Regular cardiac myocyte (primary cell): Measurements from ENCODE around the gene TSBP1. TPM values are rescaled to one million over a fixed set of nuclear protein-coding genes. Genes with fewer than 3 reads are reported as not detected.

ENCODE experiments used
- total RNA-seq: library from RNA; depleted of rRNA; stranded (reverse); fragments of >200 nt; gene quantifications from 2 replicates; pipeline ENCODE4 v1.2.3, GENCODE V29; 2014

TSBP1 gene, protein sequence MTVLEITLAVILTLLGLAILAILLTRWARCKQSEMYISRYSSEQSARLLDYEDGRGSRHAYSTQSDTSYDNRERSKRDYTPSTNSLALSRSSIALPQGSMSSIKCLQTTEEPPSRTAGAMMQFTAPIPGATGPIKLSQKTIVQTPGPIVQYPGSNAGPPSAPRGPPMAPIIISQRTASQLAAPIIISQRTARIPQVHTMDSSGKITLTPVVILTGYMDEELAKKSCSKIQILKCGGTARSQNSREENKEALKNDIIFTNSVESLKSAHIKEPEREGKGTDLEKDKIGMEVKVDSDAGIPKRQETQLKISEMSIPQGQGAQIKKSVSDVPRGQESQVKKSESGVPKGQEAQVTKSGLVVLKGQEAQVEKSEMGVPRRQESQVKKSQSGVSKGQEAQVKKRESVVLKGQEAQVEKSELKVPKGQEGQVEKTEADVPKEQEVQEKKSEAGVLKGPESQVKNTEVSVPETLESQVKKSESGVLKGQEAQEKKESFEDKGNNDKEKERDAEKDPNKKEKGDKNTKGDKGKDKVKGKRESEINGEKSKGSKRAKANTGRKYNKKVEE
- not detected in 2 replicates for total RNA-seq

DNA sequence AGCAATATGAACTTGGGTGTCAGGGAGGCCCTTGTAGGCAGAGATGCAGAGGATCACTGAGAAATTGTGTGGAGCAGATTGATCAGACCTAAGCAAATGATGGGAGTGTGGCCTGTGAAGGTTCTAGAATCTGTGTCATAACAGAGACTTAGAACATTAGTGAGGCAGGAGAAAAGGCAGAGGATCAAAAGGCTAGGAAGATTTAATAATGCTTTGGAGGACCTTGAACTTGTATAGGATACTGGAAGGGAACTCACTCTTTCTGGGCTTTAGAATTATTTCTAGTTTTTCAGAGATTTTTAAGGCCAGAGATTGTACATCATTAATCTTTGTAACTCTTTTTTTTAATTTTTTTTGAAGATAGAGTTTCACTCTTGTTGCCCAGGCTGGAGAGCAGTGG, at the start of gene TSBP1:
TSBP1 (minus strand) TSS at position 101 of the 400 bp plus-strand sequence. CDS start 197 bp downstream, outside the sequence.

DNA sequence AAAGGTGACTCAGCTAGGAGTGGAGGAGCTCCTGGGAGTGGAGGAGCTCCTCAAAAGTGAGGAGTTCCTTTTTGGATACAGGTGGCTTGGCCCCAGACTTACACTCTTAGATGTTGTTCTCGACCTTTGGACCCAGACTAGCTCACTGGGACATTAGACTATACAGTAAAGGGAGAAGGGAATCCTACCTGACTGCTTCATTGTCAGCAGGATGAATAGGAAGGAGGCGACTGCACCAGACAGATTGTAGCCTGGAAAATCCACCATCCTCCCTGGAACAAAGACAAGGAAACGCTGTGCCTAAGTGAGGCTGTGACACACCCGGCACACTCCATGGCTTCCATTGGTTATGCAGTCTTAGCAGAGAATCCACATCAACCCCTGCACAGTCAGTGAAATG, 35.2 kb upstream of the TSBP1 start, which contains the start of gene BTNL2:
BTNL2 (minus strand) TSS at position 325 of the 400 bp plus-strand sequence; CDS start at position 267, 58 bp downstream.

Other genes with a start within 250 kb of the TSBP1 start
- 6.7 and 14.9 TPM in 2 replicates for gene ATF6B, start 243.7 kb downstream of the TSBP1 start, total RNA-seq
- 5.0 and 5.9 TPM in 2 replicates for gene FKBPL, start 241.6 kb downstream of the TSBP1 start, total RNA-seq
- gene PRRT1, start 220.0 kb downstream of the TSBP1 start, total RNA-seq, result 0.28 TPM in 1 of 2 replicates, not detected in the other
- 10.2 and 49.3 TPM in 2 replicates for gene PPT2, start 217.8 kb downstream of the TSBP1 start, total RNA-seq
- gene EGFL8, start 207.3 kb downstream of the TSBP1 start, total RNA-seq, result 0.58 and 1.4 TPM in 2 replicates
- 17.8 and 20.3 TPM in 2 replicates for gene AGPAT1, start 195.8 kb downstream of the TSBP1 start, total RNA-seq
- 35.5 and 41.0 TPM in 2 replicates for gene RNF5, start 193.5 kb downstream of the TSBP1 start, total RNA-seq
- 0.56 and 0.58 TPM in 2 replicates for gene AGER, start 187.7 kb downstream of the TSBP1 start, total RNA-seq
- gene PBX2, start 181.7 kb downstream of the TSBP1 start, total RNA-seq, result 28.8 and 35.5 TPM in 2 replicates
- gene GPSM3, start 179.3 kb downstream of the TSBP1 start, total RNA-seq, result 1.5 and 1.7 TPM in 2 replicates
- gene NOTCH4, start 147.8 kb downstream of the TSBP1 start, total RNA-seq, result 0.85 and 1.5 TPM in 2 replicates
- gene BTNL2, start 35.3 kb upstream of the TSBP1 start, total RNA-seq, result not detected in 2 replicates
- 0.38 and 1.7 TPM in 2 replicates for gene HLA-DRA, start 68.0 kb upstream of the TSBP1 start, total RNA-seq
- gene HLA-DRB5, start 158.4 kb upstream of the TSBP1 start, total RNA-seq, result 0.28 TPM in 1 of 2 replicates, not detected in the other
- 0.58 and 3.7 TPM in 2 replicates for gene HLA-DRB1, start 217.9 kb upstream of the TSBP1 start, total RNA-seq